ENCODE measurements around the gene DNAI4. TPM values are rescaled to one million over a fixed set of nuclear protein-coding genes. Genes with fewer than 3 reads are reported as not detected.
A peak's percentile ranks its signal among the peaks of the same experiment; 100 is the strongest.

Gene DNAI4
- total and polyA plus RNA-seq, 9 of the 15 experiments (the other 6 are each of a cell fraction or from before 2014, with no cell fraction given): 0.57 to 4.8 (median 2.6) TPM; not detected in 1

GRCh38 chr1:66929999-66930822 lies 5.6 kb upstream of the DNAI4 start (continued):
- TF ChIP-seq ZNF280B (CRISPR knock-in tag; IDR thresholded peaks at IDR 0.05) (no peak), MCM3 (IDR thresholded peaks at IDR 0.05) (no peak), RBM25 (IDR thresholded peaks at IDR 0.05; ENCODE audit: low read depth, low read length, severe bottlenecking) (no peak), ATF1 (CRISPR knock-in tag; IDR thresholded peaks at IDR 0.05) (no peak), ATF1 (tag; IDR thresholded peaks at IDR 0.05) (peak; percentile 66), ZHX1 (conservative IDR thresholded peaks at IDR 0.05; ENCODE audit: low read length) (0 out of 2 replicates have a peak, but pooled peaks have one; percentile 35), ETV6 (IDR thresholded peaks at IDR 0.05; ENCODE audit: borderline replicate concordance in 1 of 2, low read depth in 2 of 2, low read length in 1 of 2) (0 out of 4 replicates have a peak, but pooled peaks of 1 of the 2 experiments have one; percentile 32), ETV6 (CRISPR knock-in tag; IDR thresholded peaks at IDR 0.05; ENCODE audit: borderline replicate concordance) (no peak), SIN3A (IDR thresholded peaks at IDR 0.05; ENCODE audit: borderline replicate concordance in 2 of 2, control insufficient read depth in 1 of 2, low read depth in 2 of 2, low read length in 2 of 2) (peak; percentile 79 to 93; a peak in 3 of 4 replicates), ZNF766 (CRISPR knock-in tag; conservative IDR thresholded peaks at IDR 0.05) (peak; percentile 98), ZNF274 (IDR thresholded peaks at IDR 0.05; ENCODE audit: borderline replicate concordance, low read depth, low read length) (no peak), ZNF408 (CRISPR knock-in tag; IDR thresholded peaks at IDR 0.05; ENCODE audit: low read depth) (no peak), ZNF507 (tag; conservative IDR thresholded peaks at IDR 0.05) (no peak), MNT (conservative IDR thresholded peaks at IDR 0.05) (peak; percentile 50 to 64), POLR2G (IDR thresholded peaks at IDR 0.05; ENCODE audit: low read depth, low read length) (peak; percentile 96), ZBTB43 (CRISPR knock-in tag; IDR thresholded peaks at IDR 0.05) (no peak), SREBF2 (CRISPR knock-in tag; IDR thresholded peaks at IDR 0.05) (no peak), ZNF449 (CRISPR knock-in tag; IDR thresholded peaks at IDR 0.05) (no peak)
